Esophagus squamous epithelium (tissue), 5 donors: ENCODE measurements around the gene LCOR. TPM values are rescaled to one million over a fixed set of nuclear protein-coding genes. Genes with fewer than 3 reads are reported as not detected.

Experiments
- DNase-seq: peaks from one replicate; lab custom pipeline; 2025; lab: John Stamatoyannopoulos, UW
- H3K27ac ChIP-seq, 4 donors: fragments of 200-600 bp; sonication (generic); one replicate each; pipeline ENCODE4 v1.5.1; 2016 to 2019; ENCODE audit warnings: mild to moderate bottlenecking in 1 of 4
- H3K27me3 ChIP-seq, 4 donors: fragments of 200-600 bp; sonication (generic); 1 replicate in 3 of 4; 2 replicates in 1 of 4; pipeline versions ENCODE4 v1.5.1 to v1.6.0; 2017 to 2021; ENCODE audit warnings: antibody characterized with exemption in 1 of 4
- H3K36me3 ChIP-seq, 3 donors: fragments of 200-600 bp; sonication (generic); one replicate each; pipeline ENCODE4 v1.5.1; 2016 to 2019
- H3K4me1 ChIP-seq, 3 donors: fragments of 200-600 bp; sonication (generic); one replicate each; pipeline ENCODE4 v1.5.1; 2017 to 2019
- H3K4me3 ChIP-seq, 4 donors: fragments of 200-600 bp; sonication (generic); 1 replicate in 3 of 4; 2 replicates in 1 of 4; pipeline ENCODE4 v1.5.1; 2016 to 2019; ENCODE audit warnings: mild to moderate bottlenecking in 2 of 4, moderate library complexity in 1 of 4
- H3K9me3 ChIP-seq, 3 donors: fragments of 200-600 bp; sonication (generic); one replicate each; pipeline ENCODE4 v1.5.1; 2016 to 2019
- POLR2A ChIP-seq, 4 donors: fragments of 450-650 bp; IDR thresholded peaks; one replicate each; pipeline ENCODE4 v1.6.1; 2017; ENCODE audit warnings: antibody characterized with exemption in 4 of 4, mild to moderate bottlenecking in 4 of 4, moderate library complexity in 3 of 4
- WGBS, 2 donors: methylation state at CpG; one replicate each; pipeline ENCODE4 v1.1.5; 2018; 5-methylcytosine and 5-hydroxymethylcytosine counted together
- intact Hi-C: fragments of 100-400 bp; cut with DNase I; formaldehyde crosslinking; loops from one replicate; pipeline ENCODE4 v1.15.0; 2022
- total RNA-seq, 4 donors: library from RNA; depleted of rRNA; stranded (reverse); fragments of >200 nt; gene quantifications; one replicate each; pipeline ENCODE4 v1.1.0, GENCODE V29; 2016
- TF ChIP-seq, protein P1 (sequence below), 6 experiments: fragments of 450-650 bp in 4 of 6; fragments of 200-600 bp in 2 of 6; sonication (generic) in 2 of 6; IDR thresholded peaks; one replicate each; pipeline ENCODE4 v1.5.1; 2016 to 2019; ENCODE audit warnings: antibody characterized with exemption in 6 of 6, mild to moderate bottlenecking in 4 of 6, moderate library complexity in 4 of 6
- donor health status: DM: yes; HTN: yes; CAD: no.

The LCOR gene
- total RNA-seq, 4 donors from 2014 or later = 16.9 to 112 (median 30.4) TPM

DNA sequence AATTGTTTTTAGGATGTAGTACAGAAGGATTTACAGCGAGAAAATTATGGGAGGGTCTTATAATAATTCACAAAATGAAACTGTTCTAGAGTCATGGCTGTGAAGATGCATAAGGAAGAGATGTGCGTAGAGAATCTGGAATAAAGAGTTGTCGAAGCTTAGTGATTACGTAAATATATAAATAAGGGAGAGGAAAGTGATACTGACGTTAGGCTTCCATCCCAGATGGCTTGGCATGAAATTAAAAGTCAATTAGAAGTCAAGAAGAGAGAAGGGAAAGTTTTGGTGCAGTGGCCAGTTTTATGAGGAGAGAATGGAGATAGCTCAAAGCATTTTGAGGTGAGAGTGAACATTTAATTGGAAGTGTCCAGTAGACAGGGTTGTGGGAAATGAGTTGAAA lies 85.5 kb downstream of the LCOR start:
- no peak overlapping the region for H3K27ac ChIP-seq

GRCh38 chr10:96918214-96919002 lies 86.3 kb downstream of the LCOR start:
- H3K27ac ChIP-seq = no peak overlapping the region
- no peak for DNase-seq
- no peaks in the 10 kb centered on the region for H3K9me3 ChIP-seq
- intact Hi-C loops = no loop called here
- no peak overlapping the region for H3K4me3 ChIP-seq
- peaks cover 0 to 42% (median 0%) of the 10 kb centered on the region in 3 donors for H3K36me3 ChIP-seq
- 83 to 87% methylated on average over 5 of the region's 5 CpGs for WGBS, 2 donors
- no peaks in the 10 kb centered on the region for H3K27me3 ChIP-seq
- no peaks in the 10 kb centered on the region for H3K4me1 ChIP-seq
- no peak for TF ChIP-seq POLR2A (IDR thresholded peaks at IDR 0.05)
- TF ChIP-seq, protein P1, sequence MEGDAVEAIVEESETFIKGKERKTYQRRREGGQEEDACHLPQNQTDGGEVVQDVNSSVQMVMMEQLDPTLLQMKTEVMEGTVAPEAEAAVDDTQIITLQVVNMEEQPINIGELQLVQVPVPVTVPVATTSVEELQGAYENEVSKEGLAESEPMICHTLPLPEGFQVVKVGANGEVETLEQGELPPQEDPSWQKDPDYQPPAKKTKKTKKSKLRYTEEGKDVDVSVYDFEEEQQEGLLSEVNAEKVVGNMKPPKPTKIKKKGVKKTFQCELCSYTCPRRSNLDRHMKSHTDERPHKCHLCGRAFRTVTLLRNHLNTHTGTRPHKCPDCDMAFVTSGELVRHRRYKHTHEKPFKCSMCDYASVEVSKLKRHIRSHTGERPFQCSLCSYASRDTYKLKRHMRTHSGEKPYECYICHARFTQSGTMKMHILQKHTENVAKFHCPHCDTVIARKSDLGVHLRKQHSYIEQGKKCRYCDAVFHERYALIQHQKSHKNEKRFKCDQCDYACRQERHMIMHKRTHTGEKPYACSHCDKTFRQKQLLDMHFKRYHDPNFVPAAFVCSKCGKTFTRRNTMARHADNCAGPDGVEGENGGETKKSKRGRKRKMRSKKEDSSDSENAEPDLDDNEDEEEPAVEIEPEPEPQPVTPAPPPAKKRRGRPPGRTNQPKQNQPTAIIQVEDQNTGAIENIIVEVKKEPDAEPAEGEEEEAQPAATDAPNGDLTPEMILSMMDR (IDR thresholded peaks at IDR 0.05) = no peak

More for the DNA sequence above, 85.5 kb downstream of the LCOR start:
- WGBS, 2 donors = 89 to 92% methylated on average over 5 of the region's 5 CpGs
- H3K4me3 ChIP-seq = no peak overlapping the region
- H3K4me1 ChIP-seq = no peaks in the 10 kb centered on the region
- no peaks in the 10 kb centered on the region for H3K9me3 ChIP-seq
- DNase-seq = no peak
- intact Hi-C loops = no loop called here
- no peaks in the 10 kb centered on the region for H3K27me3 ChIP-seq
- TF ChIP-seq, protein P1 (IDR thresholded peaks at IDR 0.05) = no peak
- TF ChIP-seq POLR2A (IDR thresholded peaks at IDR 0.05) = no peak
- H3K36me3 ChIP-seq = peaks cover 0 to 42% (median 0%) of the 10 kb centered on the region in 3 donors

DNA sequence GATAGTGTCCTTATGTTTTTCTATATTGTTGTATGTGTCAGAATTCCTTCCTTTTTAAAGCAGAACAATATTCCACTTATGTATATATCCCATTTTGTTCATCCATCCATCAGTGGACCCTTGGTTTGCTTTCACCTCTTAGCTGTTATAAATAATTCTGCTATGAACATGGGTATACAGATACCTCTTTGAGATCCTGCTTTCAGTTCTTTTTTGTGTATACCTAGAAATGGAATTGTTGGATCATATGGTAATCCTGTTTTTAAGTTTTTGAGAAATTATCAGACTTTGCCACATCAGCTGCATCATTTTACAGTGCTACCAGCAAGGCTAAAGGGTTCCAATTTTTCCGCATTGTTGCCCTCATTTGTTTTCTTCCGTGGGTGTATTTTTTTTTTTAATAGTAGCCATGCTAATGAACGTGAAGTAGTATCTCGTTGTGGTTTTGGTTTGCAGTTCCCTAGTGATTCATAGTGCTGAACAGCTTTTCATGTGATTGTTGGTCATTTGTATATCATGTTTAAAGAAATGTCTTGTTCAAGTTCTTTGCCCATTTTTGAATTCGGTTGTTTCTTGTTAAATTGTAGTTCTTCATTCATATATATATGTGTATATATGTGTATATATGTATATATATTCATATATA lies 87.8 kb downstream of the LCOR start:
- Histone ChIP-seq H3K9me3 (no peaks in the 10 kb centered on the region), H3K36me3 (peaks cover 0 to 38% (median 0%) of the 10 kb centered on the region in 3 donors), H3K27me3 (no peaks in the 10 kb centered on the region), H3K4me1 (no peaks in the 10 kb centered on the region), H3K4me3 (no peak overlapping the region), H3K27ac (no peak overlapping the region)
- 88 to 91% methylated on average over 5 of the region's 5 CpGs for WGBS, 2 donors
- DNase-seq = no peak
- intact Hi-C loops = no loop called here
- TF ChIP-seq POLR2A (IDR thresholded peaks at IDR 0.05) = no peak

GRCh38 chr10:96921655-96922054 lies 89.6 kb downstream of the LCOR start:
- no peak for DNase-seq
- Histone ChIP-seq H3K9me3 (no peaks in the 10 kb centered on the region), H3K4me3 (no peak overlapping the region), H3K4me1 (no peaks in the 10 kb centered on the region), H3K27me3 (no peaks in the 10 kb centered on the region), H3K27ac (no peak overlapping the region), H3K36me3 (peaks cover 0 to 24% (median 0%) of the 10 kb centered on the region in 3 donors)
- WGBS, 2 donors = 61 to 88% methylated on average over 2 to 4 of the region's 4 CpGs
- intact Hi-C loops = no loop called here
- TF ChIP-seq, protein P1 (IDR thresholded peaks at IDR 0.05) = no peak
- no peak for TF ChIP-seq POLR2A (IDR thresholded peaks at IDR 0.05)

DNA sequence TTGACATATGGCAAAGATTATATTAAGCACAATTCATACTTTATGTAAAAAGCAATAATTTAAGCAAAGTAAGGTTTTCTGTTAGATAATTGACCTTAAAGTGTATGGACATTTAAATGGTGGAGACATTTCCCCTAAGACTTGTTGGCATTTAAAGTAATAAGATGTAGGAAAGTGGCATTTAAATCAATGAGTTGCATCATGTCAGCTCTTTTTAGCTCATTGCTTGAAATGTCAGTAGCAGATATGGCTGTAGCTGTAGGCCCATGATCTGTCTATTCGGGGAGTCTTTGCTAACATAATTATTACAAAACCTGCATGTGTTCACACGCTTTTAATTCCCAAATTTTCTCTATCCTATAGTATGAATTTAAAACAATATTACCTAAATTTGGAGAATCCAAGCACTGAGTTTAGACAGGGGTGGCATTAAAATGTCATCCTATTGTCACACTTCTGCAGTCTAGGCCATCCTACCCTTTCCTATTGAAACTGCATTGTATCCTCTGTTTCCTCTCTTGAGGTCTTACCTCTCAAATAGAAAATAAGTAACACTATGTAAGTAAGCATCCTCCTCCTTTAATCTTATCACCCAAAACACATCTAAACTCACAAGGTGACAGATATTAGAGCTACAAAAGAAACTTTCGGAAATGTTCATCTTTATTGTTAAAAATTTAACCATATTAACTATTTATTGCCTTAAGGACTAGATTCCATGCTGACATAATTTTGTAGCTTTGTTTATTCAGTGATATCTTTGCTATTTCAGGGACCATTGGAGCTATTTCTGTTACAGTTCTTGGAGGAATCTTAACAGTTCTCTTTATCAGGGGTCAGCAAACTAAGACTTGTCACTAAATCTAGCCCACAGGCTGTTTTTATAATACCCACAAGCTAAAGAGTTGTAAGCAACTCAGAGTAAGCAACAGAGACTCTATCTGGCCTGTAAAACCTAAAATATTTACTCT lies 91.2 kb downstream of the LCOR start:
- no peaks in the 10 kb centered on the region for H3K27me3 ChIP-seq
- intact Hi-C loops = no loop called here
- no peak overlapping the region for H3K27ac ChIP-seq
- H3K4me1 ChIP-seq = no peaks in the 10 kb centered on the region
- peaks cover 0 to 25% (median 0%) of the 10 kb centered on the region in 3 donors for H3K36me3 ChIP-seq
- H3K9me3 ChIP-seq = no peaks in the 10 kb centered on the region
- TF ChIP-seq POLR2A (IDR thresholded peaks at IDR 0.05) = no peak
- TF ChIP-seq, protein P1 (IDR thresholded peaks at IDR 0.05) = no peak
- H3K4me3 ChIP-seq = no peak overlapping the region
- DNase-seq = no peak
- 86 to 92% methylated on average over 3 of the region's 3 CpGs for WGBS, 2 donors
